Islet of Langerhans (tissue), 1 donor: ENCODE results near the gene HPSE2.
"Not testable (repeated sequence)": the region's sequence is repeated elsewhere in the genome, so short reads cannot be mapped to it uniquely, and the experiment has no call there.

ENCODE experiments used
- FAIRE-seq: peaks from one replicate; lab custom pipeline; 2011; peaks lifted over from hg19 to GRCh38; lab: Jason Lieb, UNC

HPSE2 gene

GRCh38 chr10:99161165-99161564, 74.5 kb downstream of the HPSE2 start:
- FAIRE-seq, result no peak

GRCh38 chr10:99143651-99144050, 92.0 kb downstream of the HPSE2 start:
- FAIRE-seq, result no peak

- no peak for FAIRE-seq
Observed at GRCh38 chr10:99143011-99143410, 92.6 kb downstream of the HPSE2 start.

- FAIRE-seq, result not testable (repeated sequence)
Observed at GRCh38 chr10:99132897-99133296, 102.8 kb downstream of the HPSE2 start.

DNA sequence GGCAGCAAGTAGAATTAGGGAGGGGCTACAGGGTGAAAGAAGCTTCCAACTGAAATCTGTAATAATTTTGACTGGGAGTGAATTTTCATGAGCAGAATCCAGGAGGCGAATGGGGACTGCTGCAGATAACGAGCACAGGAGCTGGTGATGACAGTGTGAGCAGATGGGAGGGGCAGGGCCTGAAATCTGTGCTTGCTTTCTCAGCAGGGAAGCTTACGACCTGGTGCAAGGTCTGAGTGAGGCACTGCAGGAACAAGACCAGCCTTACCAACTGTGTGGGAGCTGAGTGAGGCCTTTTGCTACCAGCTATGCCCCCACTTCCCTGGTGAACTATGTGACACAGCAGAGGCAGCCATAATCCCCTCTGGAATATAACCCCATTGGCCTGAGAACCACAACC, 109.8 kb downstream of the HPSE2 start:
- no peak for FAIRE-seq

- FAIRE-seq, result no peak
Observed at GRCh38 chr10:99124376-99124775, 111.3 kb downstream of the HPSE2 start.

DNA sequence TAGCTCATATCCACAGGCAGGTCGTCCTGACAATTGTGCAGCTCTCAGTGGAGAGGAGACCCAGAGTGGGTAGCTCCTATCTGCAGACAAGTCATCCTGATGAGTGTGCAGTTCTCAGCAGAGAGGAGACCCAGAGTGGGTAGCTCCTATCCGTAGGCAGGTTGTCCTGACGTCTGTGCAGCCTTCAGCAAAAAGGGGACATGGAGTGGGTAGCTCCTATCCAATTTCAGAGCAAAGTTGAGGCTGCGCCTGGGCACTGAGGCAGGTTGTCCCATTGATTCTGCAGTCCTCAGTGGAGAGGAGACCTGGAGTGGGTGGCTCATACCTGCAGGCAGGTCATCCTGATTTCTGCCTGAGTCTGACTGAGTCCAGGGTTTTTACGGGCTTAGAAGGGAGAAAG, 111.8 kb downstream of the HPSE2 start:
- FAIRE-seq, result no peak

DNA sequence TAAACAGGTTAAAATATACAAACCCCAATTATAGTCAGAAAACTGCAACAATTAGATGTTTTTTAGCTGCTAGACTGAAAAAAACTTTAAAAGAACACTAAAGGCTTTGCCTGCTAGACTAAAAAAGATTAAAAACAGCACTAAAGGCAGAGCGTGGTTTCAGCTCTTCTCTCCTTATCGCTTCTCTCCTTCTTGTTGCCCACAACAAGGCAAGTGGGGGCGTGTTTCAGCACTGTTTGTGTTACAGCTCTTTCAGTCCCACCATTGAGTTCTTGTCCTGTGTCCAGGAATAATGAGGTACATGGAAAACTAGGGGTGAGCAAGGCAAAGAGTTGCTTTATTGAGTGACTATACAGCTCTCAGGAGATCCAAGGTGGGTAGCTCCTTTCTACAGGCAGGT, 112.3 kb downstream of the HPSE2 start:
- FAIRE-seq, result no peak

- no peak for FAIRE-seq
Observed at GRCh38 chr10:99119258-99119748, 116.3 kb downstream of the HPSE2 start.

- no peak for FAIRE-seq
Observed at GRCh38 chr10:99115703-99116102, 119.9 kb downstream of the HPSE2 start.

GRCh38 chr10:99085358-99085757, 150.3 kb downstream of the HPSE2 start:
- no peak for FAIRE-seq

DNA sequence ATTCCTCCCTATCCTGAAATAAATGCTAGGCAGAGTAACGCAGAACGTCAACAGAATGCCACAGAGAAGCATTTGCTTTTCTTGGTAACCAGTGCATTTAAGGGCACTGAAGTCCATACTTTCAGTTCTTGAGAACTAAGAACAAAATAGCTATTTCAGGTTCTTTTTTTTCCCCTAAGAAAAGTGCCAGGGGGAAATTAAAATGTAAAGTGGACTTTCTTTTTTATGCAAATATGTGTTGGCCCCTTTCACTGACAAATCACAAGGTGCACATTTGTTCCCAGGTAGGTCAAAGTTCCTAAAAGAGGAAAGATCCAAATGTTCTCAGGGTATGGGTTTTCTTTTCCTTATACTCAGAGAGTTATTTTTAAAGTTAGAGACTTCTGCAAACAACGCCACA, 151.5 kb downstream of the HPSE2 start:
- FAIRE-seq, result no peak

GRCh38 chr10:99080275-99080945, 155.2 kb downstream of the HPSE2 start:
- FAIRE-seq, result no peak

GRCh38 chr10:99062591-99062990, 173.1 kb downstream of the HPSE2 start:
- FAIRE-seq, result no peak

GRCh38 chr10:99058762-99059161, 176.9 kb downstream of the HPSE2 start:
- FAIRE-seq, result no peak

DNA sequence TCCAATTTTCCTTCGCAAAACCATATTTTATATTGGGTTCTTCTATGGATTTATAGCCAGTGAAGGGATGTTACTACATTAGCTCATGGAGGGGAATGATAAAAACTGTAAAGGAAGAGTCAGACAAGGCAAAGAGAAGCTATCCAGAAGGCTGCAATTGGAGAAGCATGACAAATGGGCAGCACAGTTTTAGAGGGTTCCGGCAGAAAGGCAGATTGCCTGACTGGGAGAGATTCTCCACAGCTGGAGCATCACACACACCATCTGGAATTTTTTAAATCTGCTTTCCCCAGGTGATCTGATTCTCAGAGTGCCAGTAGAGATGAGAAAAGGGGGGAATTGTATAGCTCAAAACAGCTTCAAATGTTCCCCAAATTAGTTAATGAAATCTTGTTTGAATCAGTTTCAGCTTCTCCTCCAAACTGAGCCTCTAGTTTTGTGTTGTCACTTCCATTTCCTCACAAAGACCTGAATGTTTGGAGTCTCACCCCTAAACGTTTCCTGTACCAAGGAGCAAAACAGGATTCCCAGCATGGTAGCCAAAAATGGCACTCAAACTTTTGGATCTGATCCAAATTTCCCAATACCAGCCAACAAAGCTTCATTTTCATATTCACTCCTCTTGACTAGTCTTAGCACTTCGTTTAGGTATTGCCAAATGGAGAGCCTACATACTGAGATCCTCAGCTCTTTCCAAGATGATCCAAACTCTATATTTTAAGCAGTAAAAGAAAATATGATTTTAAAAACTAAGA, 177.5 kb downstream of the HPSE2 start:
- FAIRE-seq, result no peak

DNA sequence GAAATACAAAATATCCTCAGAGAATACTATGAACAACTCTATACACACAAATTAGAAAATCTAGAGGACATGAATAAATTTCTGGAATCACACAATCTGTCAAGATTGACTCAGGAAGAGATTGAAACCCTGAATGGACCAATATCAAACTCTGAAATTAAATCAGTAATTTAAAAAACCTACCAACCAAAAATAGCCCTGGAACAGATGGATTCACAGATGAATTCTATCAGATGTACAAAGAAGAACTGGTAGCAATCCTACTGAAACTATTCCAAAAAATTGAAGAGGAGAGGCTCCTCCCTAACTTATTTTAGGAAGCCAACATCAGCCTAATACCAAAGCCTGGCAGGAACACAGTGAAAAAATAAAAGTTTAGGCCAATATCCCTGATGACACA, 190.0 kb downstream of the HPSE2 start:
- FAIRE-seq, result no peak

DNA sequence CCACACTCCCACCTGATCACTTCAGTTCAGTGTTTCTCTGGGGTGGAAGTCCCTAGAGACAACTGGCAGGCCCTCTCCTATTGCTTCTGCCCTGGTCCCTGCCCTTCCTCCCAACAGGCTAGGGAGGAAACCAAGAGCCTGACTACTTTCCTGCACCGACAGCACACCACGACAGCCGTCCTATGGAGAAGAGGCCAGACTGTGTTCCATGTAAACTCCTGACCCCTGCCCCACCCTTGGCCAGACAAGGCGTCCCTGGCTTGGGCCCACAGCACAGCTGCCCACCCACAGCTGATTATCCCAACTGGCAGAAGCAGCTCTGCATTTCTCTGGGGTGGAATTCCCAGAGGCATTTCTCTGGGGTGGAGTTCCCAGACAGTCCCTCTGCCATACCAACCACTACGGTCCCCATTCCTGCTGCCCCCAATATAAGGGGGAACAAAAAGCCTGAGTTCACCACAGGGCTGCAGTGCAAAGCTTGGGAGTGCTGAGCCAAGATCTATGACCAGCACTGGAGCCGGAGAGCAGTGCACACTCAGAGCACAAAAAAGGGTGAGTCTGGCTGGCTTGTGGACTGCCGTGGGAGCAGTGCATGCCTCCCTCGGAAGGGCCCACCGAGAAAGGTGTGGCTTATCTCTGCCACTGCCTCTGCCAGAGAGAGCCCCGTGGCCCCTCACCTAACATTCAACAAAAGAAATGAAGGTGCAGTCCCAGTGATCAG, 193.4 kb downstream of the HPSE2 start:
- FAIRE-seq, result no peak

DNA sequence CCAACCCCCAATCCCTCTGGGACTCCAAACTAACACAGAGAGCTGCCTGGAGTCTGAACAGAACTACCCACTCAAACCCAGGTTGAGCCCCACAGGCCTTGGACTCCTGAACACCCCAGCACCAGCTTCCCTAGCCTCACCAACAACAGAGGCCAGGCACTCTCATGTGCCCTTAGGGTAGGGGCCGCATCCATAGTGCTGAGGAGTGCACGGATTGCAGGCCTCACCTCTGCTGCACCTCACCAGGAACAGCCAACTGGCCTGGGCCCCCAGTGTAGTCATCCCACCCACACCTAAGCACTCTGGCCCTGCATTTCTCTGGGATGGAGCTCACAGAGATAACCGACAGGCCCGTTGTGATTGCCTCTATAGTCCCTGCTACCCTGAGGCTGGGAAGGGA, 194.2 kb downstream of the HPSE2 start:
- FAIRE-seq, result no peak

GRCh38 chr10:99013885-99014284, 221.8 kb downstream of the HPSE2 start:
- no peak for FAIRE-seq

DNA sequence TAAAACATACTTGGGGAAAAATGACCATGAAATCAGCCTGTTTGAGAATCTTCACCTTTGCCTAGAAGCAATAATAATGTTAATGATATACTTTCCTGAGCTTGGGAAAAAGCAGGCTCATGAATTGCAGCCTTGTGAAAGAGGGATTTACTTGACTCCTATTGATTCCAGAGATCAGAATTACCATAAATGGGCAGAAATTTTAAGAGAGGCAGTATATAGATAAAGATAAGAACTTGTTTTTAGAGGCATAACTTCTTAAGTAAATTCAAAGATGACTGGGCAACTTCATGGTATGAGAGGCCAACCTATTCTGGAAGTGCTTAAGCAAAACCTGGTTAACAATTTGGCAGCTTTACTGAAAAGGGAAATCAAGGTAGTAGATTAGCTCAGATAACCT, 225.4 kb downstream of the HPSE2 start:
- FAIRE-seq, result no peak

- FAIRE-seq, result no peak
Observed at GRCh38 chr10:99008054-99008453, 227.6 kb downstream of the HPSE2 start.

GRCh38 chr10:99007457-99007856, 228.2 kb downstream of the HPSE2 start:
- no peak for FAIRE-seq
